ENCODE data around the gene OLFML2A.

The OLFML2A gene

DNA sequence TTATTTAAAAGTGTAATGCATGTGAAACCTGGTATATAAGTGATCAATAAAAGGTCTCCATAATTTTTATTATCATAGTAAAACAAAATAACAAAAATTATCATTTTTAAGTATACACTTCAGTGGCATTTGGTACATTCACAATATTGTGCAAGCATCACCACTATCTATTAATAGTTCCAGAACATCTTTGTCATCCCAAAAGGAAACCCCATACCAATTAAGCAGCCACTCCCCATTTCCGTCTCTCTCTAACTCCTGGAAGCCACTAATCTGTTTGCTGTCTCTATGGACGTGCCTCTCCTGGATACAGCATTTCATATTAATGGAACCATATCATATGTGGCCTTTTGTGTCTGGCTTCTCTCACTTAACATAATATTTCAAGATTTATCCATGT, 7.6 kb downstream of the OLFML2A start:
- Histone ChIP-seq H3K27ac (ENCODE audit: insufficient read depth, low read depth, low read length, poor library complexity, severe bottlenecking) (no peak overlapping the region), H3K4me1 (ENCODE audit: control insufficient read depth, insufficient read depth, low read length) (peaks cover 9% of the 10 kb centered on the region), H3K4me3 (ENCODE audit: insufficient read depth, low read depth, low read length) (no peak overlapping the region), H3K9me3 (ENCODE audit: control insufficient read depth, low read length) (no peaks in the 10 kb centered on the region), H3K27me3 (ENCODE audit: control insufficient read depth, insufficient read depth, low read length, poor library complexity, severe bottlenecking) (no peaks in the 10 kb centered on the region), H3K36me3 (ENCODE audit: control insufficient read depth, insufficient read depth, low read length) (no peaks in the 10 kb centered on the region)
- 95 to 97% methylated on average over 2 of the region's 2 CpGs for WGBS, 2 experiments

DNA sequence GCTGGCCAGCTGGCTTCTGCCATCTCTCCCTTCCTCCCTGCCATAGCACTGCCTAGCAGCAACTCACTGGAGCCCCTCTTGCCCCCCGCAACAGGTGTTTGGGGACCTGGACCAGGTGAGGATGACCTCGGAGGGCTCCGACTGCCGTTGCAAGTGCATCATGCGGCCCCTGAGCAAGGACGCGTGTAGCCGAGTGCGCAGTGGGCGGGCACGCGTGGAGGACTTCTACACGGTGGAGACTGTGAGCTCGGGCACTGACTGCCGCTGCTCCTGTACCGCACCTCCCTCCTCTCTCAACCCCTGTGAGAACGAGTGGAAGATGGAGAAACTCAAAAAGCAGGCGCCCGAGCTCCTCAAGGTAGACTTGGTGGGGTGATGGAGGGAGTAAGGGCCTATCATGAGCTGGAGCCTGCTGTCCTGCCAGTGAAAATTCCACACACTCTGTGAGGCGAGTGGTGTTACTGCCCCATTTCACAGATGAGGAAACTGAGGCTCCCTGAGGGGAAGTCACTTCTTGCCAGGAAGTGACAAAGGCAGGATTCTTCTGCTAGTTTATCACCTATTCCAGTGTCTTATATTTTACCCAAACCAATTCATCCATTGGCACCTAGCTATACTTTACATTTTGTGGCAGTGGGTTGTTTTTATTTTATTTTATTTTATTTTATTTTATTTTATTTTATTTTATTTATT, 10.1 kb downstream of the OLFML2A start:
- no peaks in the 10 kb centered on the region for H3K27me3 ChIP-seq (ENCODE audit: control insufficient read depth, insufficient read depth, low read length, poor library complexity, severe bottlenecking)
- 96 to 97% methylated on average over 20 of the region's 20 CpGs for WGBS, 2 experiments
- H3K27ac ChIP-seq (ENCODE audit: insufficient read depth, low read depth, low read length, poor library complexity, severe bottlenecking): no peak overlapping the region
- H3K36me3 ChIP-seq (ENCODE audit: control insufficient read depth, insufficient read depth, low read length): no peaks in the 10 kb centered on the region
- no peak overlapping the region for H3K4me3 ChIP-seq (ENCODE audit: insufficient read depth, low read depth, low read length)
- no peaks in the 10 kb centered on the region for H3K4me1 ChIP-seq (ENCODE audit: control insufficient read depth, insufficient read depth, low read length)
- no peaks in the 10 kb centered on the region for H3K9me3 ChIP-seq (ENCODE audit: control insufficient read depth, low read length)

DNA sequence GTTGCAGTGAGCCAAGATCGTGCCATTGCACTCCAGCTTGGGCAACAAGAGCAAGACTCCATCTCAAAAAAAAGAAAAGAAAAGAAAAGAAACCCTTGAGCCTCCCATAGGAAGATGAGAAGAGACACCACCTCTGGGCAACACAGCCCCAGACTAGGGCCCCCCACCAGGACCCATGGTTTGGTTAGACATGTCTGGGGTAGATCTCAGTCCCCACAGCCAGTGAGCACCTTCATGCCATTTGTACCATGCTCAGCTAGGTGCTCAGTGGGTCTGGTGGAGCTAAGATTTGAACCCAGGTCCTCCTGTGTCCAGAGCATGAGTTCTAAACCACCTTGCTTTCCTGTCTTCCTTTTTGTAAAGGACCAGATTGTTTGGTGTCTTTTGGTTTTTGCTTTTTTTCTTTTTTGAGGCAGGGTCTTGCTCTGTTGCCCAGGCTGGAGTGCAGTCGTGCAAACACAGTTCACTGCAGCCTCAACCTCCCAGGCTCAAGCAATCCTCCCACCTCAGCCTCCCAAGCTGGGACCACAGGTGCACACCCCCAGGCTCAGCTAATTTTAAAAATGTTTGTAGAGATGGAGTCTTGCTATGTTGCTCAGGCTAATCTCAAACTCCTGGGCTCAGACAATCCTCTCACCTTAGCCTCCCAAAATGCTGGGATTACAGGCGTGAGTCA, 11.7 kb downstream of the OLFML2A start:
- no peaks in the 10 kb centered on the region for H3K27me3 ChIP-seq (ENCODE audit: control insufficient read depth, insufficient read depth, low read length, poor library complexity, severe bottlenecking)
- H3K4me3 ChIP-seq (ENCODE audit: insufficient read depth, low read depth, low read length): no peak overlapping the region
- peaks cover 12% of the 10 kb centered on the region for H3K4me1 ChIP-seq (ENCODE audit: control insufficient read depth, insufficient read depth, low read length)
- WGBS, 2 experiments: 91 to 92% methylated on average over 2 to 3 of the region's 3 CpGs
- H3K9me3 ChIP-seq (ENCODE audit: control insufficient read depth, low read length): no peaks in the 10 kb centered on the region
- no peak overlapping the region for H3K27ac ChIP-seq (ENCODE audit: insufficient read depth, low read depth, low read length, poor library complexity, severe bottlenecking)
- no peaks in the 10 kb centered on the region for H3K36me3 ChIP-seq (ENCODE audit: control insufficient read depth, insufficient read depth, low read length)

DNA sequence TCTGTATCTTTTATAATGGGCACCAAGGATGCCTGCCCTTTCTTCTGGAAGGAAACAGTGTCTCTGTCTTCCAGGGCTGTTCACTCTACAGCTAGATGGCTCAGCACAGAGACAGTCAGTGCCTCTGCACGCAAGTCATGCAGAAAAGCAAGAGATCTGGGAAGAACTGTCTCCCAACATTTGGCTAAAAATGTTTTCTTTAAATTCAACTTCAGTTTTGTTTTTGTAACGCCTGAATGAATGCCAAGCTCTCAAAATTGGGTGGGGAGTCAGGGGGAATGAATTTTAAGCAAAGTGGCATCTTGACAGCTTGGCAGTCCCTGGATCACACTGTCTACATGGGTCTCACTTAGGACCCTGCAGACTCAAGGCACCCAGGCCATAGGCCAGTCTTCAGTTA, 12.6 kb downstream of the OLFML2A start:
- Histone ChIP-seq H3K9me3 (ENCODE audit: control insufficient read depth, low read length) (no peaks in the 10 kb centered on the region), H3K27me3 (ENCODE audit: control insufficient read depth, insufficient read depth, low read length, poor library complexity, severe bottlenecking) (no peaks in the 10 kb centered on the region), H3K4me3 (ENCODE audit: insufficient read depth, low read depth, low read length) (no peak overlapping the region), H3K4me1 (ENCODE audit: control insufficient read depth, insufficient read depth, low read length) (peaks cover 12% of the 10 kb centered on the region), H3K27ac (ENCODE audit: insufficient read depth, low read depth, low read length, poor library complexity, severe bottlenecking) (no peak overlapping the region), H3K36me3 (ENCODE audit: control insufficient read depth, insufficient read depth, low read length) (no peaks in the 10 kb centered on the region)
- 85 to 93% methylated on average over 2 of the region's 2 CpGs for WGBS, 2 experiments

DNA sequence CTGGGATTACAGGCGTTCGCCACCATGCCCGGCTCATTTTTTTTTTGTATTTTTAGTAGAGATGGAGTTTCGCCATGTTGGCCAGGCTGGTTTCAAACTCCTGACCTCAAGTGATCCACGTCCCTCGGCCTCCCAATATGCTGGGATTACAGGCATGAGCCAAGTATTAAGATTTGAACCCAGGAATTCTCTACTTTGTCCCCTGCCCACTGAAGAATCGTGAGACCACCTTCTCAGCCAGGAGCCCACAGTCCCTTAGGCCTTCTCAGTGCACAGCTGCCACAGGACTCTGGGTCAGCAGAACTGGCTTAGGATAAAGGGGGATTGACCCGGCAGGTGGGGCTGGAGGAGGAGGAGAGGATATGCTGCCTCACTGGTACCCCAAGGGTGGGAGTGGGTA, 13.4 kb downstream of the OLFML2A start:
- WGBS, 2 experiments: 95 to 96% methylated on average over 8 of the region's 8 CpGs
- no peaks in the 10 kb centered on the region for H3K36me3 ChIP-seq (ENCODE audit: control insufficient read depth, insufficient read depth, low read length)
- peaks cover 12% of the 10 kb centered on the region for H3K4me1 ChIP-seq (ENCODE audit: control insufficient read depth, insufficient read depth, low read length)
- no peak overlapping the region for H3K27ac ChIP-seq (ENCODE audit: insufficient read depth, low read depth, low read length, poor library complexity, severe bottlenecking)
- H3K4me3 ChIP-seq (ENCODE audit: insufficient read depth, low read depth, low read length): no peak overlapping the region
- no peaks in the 10 kb centered on the region for H3K9me3 ChIP-seq (ENCODE audit: control insufficient read depth, low read length)
- no peaks in the 10 kb centered on the region for H3K27me3 ChIP-seq (ENCODE audit: control insufficient read depth, insufficient read depth, low read length, poor library complexity, severe bottlenecking)

DNA sequence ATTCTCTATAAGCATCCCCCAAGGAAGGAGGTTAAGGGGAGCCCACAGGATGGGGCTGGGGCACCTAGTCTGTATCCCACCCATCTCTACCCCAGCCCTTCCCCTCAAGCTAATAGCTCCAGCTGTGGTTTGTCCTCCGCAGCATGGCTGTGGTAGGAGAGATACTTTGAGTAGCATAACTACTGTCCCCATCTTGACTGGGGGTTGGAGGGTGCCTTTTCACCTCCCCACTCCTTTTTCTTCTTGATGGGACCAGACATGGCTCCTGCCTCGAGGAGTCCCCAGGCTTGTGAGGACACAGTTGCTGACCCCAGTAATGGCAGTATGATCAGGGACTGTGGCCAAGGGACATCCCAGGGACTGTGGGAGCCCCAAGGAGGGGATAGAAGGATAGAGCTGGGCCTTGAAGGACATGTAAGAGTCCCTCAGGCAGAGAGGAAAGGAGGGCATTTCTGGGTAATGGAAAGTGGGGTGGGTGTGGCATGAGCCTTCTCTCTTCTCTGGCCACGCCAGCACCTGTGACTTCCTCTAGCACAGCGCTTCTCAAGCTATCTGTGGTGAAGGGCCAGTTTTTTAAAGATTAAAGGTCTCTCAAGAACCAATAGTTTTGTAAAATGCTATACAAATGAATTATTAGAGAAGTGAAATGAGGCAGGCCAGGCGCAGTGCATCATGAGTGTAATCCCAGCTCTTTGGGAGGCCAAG, 14.0 kb downstream of the OLFML2A start:
- Histone ChIP-seq H3K4me3 (ENCODE audit: insufficient read depth, low read depth, low read length) (no peak overlapping the region), H3K36me3 (ENCODE audit: control insufficient read depth, insufficient read depth, low read length) (no peaks in the 10 kb centered on the region), H3K9me3 (ENCODE audit: control insufficient read depth, low read length) (no peaks in the 10 kb centered on the region), H3K27me3 (ENCODE audit: control insufficient read depth, insufficient read depth, low read length, poor library complexity, severe bottlenecking) (no peaks in the 10 kb centered on the region), H3K4me1 (ENCODE audit: control insufficient read depth, insufficient read depth, low read length) (peaks cover 12% of the 10 kb centered on the region), H3K27ac (ENCODE audit: insufficient read depth, low read depth, low read length, poor library complexity, severe bottlenecking) (no peak overlapping the region)
- 91 to 92% methylated on average over 3 to 5 of the region's 5 CpGs for WGBS, 2 experiments

DNA sequence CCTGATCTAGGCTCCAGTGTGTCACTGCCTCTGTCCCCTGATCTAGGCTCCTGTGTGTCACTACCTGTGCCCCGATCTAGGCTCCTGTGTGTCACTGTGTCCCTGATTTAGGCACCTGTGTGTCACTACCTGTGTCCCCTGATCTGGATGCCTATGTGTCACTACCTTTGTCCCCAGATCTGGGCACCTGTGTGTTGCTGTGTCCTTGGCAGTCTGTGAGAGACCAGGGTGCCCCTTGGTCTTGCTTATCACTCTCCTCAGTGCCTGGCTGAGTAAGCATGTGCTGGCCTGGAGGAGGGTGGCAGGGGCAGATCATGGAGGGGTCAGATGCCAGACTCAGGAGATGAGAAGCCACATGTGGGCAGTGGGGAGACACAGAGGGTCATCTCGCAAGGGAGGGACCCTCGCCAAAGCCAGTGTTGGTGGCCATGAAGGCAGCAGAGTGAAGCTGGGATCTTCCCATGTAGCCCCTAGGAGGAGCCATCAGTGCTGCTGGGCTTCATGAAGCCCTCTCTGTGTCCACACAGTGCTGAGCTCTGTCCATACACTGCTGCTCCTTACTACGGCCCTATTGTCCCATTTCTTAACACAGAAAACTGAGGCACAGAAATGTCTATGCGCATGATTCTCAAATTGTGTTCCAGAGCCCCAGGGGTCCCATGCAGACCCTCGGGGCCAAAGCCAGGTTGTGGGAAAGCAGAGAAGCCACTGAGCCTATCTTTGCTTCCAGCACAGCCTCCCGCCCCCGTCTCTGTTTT, 15.5 kb downstream of the OLFML2A start:
- Histone ChIP-seq H3K27ac (ENCODE audit: insufficient read depth, low read depth, low read length, poor library complexity, severe bottlenecking) (peak overlapping the region; percentile 18), H3K4me1 (ENCODE audit: control insufficient read depth, insufficient read depth, low read length) (peaks cover 12% of the 10 kb centered on the region), H3K9me3 (ENCODE audit: control insufficient read depth, low read length) (no peaks in the 10 kb centered on the region), H3K27me3 (ENCODE audit: control insufficient read depth, insufficient read depth, low read length, poor library complexity, severe bottlenecking) (no peaks in the 10 kb centered on the region), H3K4me3 (ENCODE audit: insufficient read depth, low read depth, low read length) (no peak overlapping the region), H3K36me3 (ENCODE audit: control insufficient read depth, insufficient read depth, low read length) (no peaks in the 10 kb centered on the region)
- WGBS, 2 experiments: 67 to 75% methylated on average over 8 of the region's 8 CpGs

DNA sequence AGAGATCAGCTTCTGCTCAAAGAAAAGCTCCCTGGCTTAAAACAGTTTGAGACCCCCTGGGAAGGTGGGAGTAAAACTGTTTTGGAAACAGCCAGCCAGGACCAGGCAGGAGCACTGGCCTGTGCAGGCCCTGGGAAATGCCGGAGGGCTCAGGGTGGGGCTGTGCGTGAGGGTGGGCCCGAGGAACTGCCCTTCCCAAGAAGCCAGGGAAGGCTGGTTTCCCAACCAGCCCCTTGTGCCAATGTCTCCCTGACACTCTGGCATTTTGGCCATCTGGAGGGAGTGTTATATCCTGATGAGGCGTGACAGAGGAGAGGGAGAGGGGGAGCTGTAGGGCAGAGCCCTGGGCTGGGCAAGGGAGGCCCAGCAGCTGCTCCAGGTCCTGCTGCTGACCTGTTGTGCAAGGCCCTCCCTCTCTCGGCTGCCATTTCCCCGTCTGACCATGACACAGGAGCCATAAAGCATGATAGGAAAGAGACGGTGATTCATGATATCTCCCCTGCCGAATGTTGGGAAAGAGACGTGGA, 16.1 kb downstream of the OLFML2A start:
- Histone ChIP-seq H3K27me3 (ENCODE audit: control insufficient read depth, insufficient read depth, low read length, poor library complexity, severe bottlenecking) (no peaks in the 10 kb centered on the region), H3K36me3 (ENCODE audit: control insufficient read depth, insufficient read depth, low read length) (no peaks in the 10 kb centered on the region), H3K4me1 (ENCODE audit: control insufficient read depth, insufficient read depth, low read length) (peaks cover 12% of the 10 kb centered on the region), H3K9me3 (ENCODE audit: control insufficient read depth, low read length) (no peaks in the 10 kb centered on the region), H3K27ac (ENCODE audit: insufficient read depth, low read depth, low read length, poor library complexity, severe bottlenecking) (peak overlapping the region; percentile 18), H3K4me3 (ENCODE audit: insufficient read depth, low read depth, low read length) (no peak overlapping the region)
- 78 to 82% methylated on average over 9 of the region's 9 CpGs for WGBS, 2 experiments

DNA sequence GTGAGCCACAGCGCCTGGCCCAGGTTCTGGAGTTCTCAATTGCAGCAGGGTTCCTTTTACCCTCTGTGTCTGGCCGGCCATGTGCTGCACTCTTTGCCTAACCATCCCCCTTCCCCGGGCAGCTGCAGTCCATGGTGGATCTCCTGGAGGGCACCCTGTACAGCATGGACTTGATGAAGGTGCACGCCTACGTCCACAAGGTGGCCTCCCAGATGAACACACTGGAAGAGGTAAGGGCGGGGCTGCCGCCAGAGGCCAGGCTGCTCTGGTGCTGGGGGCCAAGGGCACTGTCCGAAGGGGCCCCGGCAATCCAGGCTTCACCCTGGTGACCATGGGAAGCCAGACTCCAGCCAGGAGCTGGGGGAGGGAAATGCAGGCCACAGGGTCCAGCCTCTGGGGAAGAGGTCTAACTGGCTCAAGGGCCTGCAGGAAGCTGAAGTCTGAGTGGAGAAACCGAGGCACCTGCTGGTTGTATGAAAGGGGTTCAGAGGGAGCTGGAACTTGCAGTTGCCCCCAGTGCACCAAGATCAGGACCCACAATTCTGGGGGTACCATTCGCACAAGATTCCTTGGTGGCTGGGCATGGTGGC, 18.1 kb downstream of the OLFML2A start:
- Histone ChIP-seq H3K27me3 (ENCODE audit: control insufficient read depth, insufficient read depth, low read length, poor library complexity, severe bottlenecking) (no peaks in the 10 kb centered on the region), H3K4me1 (ENCODE audit: control insufficient read depth, insufficient read depth, low read length) (peaks cover 12% of the 10 kb centered on the region), H3K36me3 (ENCODE audit: control insufficient read depth, insufficient read depth, low read length) (no peaks in the 10 kb centered on the region), H3K9me3 (ENCODE audit: control insufficient read depth, low read length) (no peaks in the 10 kb centered on the region), H3K4me3 (ENCODE audit: insufficient read depth, low read depth, low read length) (no peak overlapping the region), H3K27ac (ENCODE audit: insufficient read depth, low read depth, low read length, poor library complexity, severe bottlenecking) (no peak overlapping the region)
- WGBS, 2 experiments: 91% methylated on average over 11 of the region's 11 CpGs

Data from ectodermal cell (in vitro differentiated cells).